HG02763 (cell line): ENCODE data around the gene SRGAP1.
"Not testable (repeated sequence)": the region's sequence is repeated elsewhere in the genome, so short reads cannot be mapped to it uniquely, and the experiment has no call there.

Source experiments
- ATAC-seq: cut with Tn5 transposase; IDR thresholded peaks from one replicate; pipeline ENCODE4 v1.9.1; 2021; ENCODE audit warnings: mild to moderate bottlenecking, moderate library complexity; ENCODE audit not compliant: unreplicated experiment

Gene SRGAP1

DNA sequence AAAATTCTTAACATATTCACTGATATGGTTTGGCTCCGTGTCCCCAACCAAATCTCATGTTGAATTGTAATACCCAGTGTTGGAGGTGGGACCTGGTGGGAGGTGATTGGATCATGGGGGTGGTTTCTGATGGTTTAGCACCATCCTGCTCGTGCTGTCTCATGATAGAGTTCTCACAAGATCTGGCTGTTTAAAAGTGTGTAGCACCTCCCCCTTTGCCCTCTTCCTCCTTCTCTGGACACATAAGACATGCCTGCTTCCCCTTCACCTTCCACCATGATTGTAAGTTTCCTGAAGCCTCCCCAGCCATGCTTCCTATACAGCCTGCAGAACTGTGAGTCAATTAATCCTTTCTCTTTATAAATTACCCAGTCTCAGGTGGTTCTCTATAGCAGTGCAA is 189.6 kb downstream of the SRGAP1 start:
- not testable (repeated sequence) for ATAC-seq

DNA sequence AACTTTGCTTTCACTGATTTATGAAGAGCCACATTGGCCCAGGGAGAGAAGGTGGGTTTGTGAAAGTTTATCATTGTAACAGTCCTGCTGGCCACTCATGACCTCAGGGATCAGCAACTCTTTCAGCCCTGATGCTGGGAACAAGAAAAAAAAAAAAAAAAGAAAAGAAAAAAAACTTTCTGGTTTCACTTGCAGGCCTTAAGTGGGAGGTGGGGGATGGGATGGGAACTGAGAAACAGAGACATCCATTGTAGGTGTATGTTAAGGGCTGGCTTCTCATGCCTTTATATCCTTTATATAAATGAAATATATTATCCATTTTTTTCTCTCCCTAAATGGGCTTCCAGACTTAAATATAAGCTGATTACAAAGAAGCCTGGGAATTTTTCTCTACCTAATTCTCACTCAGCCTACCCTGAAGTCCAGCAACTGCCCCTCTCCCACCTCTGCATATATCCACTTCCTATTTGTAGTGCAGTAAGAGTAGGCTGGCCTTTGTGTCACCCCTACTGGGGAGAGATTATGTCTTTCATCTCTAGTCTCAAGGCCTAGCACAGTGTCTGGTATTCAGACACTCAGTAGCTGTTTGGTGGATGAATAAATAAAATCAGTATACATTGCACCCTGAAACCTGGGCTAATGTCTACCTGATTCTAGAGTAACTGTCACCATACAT is 190.5 kb downstream of the SRGAP1 start:
- ATAC-seq: no peak

DNA sequence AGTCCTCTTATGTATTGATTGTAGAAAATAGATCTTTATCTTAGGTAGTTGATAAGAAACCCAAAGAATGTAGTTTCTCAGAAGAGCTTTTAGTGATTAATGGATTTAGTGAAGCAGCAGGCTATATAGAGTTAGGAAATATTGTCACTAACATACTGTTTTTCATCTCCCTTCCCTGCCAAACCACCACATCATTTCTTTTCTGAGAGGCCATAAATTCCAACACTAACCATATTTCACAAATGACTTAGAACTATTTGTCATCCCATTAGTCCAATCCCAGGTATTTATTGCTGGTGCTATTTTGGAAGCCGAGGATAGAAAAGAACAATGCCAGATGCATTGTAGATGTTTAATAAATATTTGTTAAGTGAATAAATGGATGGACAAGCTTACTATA is 191.9 kb downstream of the SRGAP1 start:
- ATAC-seq: no peak

DNA sequence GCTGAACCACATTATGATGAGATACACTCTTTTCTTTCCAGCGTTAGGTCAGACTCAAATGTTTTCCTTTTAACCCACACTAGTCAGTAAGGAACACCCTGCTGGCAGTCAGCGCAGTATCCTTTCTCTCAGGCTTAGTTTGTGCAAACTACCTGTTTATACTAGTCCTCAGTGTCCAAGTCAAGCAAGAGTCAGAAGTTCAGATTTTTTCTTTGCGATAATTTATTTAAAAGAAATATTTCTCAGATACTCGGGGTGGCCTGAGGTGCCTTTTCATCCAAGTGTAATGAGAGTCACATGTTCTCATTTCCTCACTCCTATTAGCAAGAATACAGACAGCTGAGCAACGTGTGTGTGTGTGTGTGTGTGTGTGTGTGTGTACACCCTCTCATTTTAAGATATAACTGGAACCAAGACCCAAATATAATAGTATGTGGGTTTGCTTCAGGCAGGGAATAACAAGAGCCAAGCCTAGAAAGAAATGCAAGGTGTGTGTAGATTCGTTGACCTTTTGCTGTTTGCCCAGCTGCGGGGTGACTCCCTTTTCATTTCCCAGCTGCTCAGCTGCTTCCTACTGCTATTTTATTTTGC is 194.9 kb downstream of the SRGAP1 start:
- no peak for ATAC-seq

DNA sequence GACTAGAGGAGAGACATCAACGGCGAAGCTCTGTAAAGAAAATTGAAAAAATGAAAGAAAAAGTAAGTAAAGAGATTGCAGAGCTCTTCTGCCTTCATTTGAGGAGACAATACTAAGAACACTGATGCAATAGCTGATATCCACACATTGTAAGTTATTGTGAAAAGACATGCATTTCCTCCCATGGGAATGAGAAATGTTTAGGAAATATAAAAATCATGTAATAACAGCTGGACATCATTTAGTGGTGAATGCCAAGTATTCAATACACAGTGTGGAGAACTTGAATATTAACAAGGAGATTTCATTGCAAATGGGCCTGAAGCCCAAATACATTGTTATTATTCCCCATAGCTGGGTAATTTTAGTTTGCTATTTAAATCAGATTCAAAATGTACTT is 198.4 kb downstream of the SRGAP1 start:
- ATAC-seq: no peak

DNA sequence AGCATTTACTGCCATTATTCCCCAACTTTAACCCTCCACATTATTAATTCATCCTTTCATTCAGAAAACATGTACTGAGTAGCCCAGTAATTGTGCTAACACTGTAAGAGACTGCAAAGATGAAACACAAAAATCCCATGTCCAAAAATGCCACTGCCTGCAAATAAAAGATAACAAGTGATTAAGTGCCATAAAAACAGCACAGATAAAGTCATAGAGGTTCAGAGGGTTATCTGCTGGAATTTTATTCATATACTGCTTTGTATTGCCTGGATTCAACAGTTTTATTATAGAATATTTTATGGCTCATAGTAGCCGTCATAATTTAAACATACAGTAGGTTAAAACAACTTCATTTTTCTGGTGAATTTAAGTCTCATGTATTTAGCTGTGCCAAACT is 199.7 kb downstream of the SRGAP1 start:
- ATAC-seq: no peak

DNA sequence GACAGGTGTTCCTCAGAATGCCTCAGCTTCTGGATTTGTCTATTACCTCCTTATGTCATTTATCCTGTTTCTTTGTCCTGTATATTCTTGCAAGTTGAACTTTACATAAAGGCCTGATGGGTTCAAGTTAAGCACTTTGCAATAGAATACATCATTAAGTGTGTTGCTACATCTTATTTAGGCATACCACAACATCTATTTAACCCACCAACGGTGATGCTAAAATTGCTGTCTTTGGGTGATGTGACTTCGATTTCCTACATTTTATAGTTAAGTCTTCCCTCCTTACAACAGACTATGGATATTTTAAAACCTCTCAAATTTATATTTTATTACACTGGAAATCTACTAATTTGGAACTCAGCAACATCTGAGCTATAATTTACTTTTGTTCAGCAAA is 206.6 kb downstream of the SRGAP1 start:
- ATAC-seq: no peak

DNA sequence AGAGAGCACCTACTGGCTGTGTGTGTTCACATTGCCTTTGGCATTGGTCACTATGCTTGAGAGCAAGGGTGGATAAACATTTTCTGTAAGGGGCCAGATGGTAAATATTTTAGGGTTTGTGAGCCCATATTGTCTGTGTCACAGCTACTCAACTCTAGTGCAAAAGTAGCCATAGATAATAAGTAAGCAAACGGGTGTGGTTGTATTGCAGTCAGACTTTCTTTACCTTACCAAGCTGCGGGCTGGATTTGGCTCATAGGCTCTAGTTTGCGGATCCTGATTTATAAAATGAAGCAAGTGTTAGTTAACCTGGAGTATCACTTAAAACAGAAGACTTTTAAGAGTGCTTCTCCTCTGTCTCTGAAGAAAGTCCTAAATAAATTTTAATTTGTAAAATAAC is 208.6 kb downstream of the SRGAP1 start:
- no peak for ATAC-seq

DNA sequence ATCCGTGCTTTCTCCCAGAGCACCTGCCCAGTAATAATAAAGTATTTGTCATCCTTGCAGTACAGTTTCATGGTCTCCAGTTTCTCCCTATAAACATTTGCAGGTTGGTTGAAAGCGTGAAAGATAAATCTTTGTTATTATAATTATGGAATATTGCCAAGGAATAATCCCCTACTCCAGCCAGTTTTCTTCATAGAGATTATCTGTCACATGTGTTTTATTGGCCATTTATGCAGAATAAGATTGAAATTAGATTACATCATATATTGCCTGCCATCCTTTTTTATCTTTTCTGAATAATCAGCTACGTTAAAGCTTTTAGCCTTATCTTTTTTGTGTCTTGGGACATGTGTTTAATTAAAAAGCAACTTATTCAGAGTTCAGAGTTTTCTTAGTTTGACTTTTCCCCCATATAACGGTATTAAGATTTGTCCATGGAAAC is 209.6 kb downstream of the SRGAP1 start:
- ATAC-seq: no peak

DNA sequence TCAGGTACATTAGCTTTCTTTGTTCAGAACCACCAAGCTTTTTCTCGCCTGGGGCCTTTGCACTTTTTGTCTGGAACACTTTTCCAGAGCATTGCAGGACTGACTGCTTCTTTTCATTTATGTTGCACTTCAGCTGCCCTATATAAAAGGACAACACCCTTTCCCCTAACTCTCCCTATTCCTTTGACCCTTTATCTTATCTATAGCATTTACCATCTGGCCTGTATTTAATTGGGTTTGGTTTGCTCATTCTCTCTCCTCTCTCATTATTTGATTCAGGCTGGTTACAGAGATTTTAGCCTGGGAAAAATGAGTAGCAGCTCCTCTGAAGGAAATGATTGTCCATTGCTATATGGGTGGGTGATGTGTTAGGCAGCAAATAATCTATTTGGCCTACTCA is 212.2 kb downstream of the SRGAP1 start:
- no peak for ATAC-seq

DNA sequence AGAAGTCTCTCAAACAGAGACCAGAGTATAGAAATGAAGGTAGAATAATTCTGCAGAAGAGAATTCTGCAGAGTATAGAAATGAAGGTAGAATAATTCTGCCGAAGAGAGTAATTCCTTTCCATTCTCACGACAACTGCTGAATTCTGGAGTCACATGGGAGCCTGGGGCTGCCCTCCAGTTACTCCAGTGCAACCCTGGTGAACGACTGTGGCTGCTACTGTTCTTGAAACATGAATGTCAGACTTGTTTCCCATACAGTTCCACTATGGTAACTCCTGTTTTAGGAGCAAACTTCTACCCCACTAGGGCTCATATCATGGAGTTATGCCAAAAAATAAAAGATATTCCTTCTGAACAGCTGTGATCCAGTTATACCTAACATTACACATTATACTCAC is 213.2 kb downstream of the SRGAP1 start:
- no peak for ATAC-seq

DNA sequence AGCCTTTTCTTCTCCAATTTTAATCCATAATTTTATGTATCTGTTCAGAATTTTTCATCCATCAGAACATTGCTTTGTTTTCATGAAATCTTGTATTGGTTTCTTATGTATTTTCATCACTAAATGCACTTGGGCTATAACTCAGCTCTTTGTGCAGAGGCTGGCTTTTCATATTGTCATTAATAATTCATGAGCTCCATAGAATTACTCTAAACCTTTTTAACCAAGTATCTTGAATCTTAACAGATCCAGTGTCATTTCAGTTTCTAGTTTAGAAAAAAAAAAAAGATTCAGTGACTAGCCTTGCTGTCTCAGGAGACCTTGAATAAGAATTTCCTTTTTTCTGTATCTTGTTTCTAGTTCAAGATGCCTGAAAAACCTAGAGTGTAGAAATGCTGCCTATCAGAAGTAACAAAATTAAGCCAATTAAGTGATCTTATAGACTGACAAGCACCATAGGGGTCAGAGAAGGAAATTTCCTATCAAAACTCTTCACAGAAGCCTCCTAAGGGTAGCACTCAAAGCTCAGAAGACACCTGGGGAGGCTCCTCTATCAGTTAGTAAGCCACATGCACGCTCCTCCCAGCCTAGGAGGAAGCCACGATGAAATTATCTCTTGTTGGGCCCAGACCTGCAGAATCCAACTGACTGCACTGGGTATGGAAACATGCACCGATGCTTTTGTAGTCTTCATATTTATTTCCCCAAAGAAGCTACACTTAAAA is 214.2 kb downstream of the SRGAP1 start:
- ATAC-seq: no peak

DNA sequence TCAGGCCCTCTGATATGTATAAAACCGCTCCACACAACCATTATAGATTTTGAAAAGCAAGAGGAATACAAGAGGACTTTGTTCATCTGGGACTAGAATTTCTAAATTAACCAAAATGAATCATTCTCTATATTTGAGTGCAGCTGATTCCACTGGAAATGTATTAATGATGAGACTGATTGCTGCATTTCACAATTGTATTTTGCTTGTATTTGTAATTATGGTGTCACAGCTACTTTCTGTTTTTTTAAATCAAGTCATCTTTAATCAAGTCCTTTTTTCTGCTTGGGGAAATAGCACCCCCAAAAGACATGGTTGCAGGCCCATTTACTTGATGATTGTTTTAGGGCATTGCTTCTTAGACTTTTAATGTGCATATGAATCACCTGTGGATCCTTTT is 215.2 kb downstream of the SRGAP1 start:
- no peak for ATAC-seq

DNA sequence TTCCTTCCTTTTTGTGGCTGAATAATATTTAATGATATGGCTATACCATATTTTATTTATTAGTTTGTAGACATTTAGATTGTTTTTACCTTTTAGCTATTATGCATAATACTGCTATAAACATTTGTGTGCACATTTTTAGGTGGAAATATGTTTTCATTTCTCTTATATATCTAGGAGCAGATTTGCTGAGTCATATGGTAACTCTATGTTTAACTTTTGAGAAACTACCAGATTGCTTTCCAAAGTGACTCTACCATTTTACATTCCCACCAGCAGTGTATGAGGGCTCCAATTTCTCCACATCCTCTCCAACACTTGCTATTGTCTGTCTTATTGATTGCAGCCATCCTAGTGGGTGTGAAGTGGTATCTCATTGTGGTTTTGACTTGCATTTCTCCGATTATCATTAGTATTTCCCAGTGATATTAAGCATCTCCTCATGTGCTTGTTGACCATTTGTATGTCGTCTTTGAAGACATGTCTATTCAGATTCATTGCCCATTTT is 217.4 kb downstream of the SRGAP1 start:
- no peak for ATAC-seq

DNA sequence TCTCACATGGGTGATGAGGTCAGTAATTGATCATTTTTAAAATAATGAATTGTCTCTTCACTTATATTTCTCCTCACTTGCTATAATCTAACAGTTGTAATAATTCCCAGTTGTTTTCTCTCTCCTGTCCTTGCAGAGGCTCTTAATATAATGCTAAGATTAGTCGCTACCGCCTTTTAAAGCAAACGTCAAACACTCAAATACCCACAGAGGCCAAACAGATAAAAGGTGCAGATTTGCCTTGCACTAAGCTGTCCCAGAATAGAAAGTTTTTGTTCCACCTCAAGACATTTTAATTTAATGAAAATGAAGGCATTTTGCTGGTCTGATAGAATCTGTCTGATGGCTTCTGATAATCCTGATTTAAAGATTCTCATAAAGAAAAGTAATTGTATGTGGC is 218.6 kb downstream of the SRGAP1 start:
- ATAC-seq: no peak

DNA sequence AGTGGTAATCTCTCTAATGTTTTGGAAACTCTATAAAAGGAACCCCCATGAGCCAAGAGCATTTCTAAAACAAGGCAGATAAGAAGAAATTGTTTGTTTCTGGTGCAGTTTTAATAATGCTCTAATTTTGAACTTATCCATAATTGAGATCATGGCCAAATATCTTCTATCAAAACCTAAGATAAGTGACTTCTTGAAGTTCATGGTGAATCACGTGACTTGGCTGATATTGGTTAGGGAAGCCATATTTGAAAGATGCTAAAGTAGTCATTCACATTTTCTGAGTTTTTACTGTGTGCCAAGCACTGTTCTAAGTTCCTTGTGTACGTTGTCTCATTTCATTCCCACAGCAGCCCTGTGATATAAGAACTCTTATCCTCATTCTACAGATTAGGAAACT is 219.7 kb downstream of the SRGAP1 start:
- no peak for ATAC-seq

DNA sequence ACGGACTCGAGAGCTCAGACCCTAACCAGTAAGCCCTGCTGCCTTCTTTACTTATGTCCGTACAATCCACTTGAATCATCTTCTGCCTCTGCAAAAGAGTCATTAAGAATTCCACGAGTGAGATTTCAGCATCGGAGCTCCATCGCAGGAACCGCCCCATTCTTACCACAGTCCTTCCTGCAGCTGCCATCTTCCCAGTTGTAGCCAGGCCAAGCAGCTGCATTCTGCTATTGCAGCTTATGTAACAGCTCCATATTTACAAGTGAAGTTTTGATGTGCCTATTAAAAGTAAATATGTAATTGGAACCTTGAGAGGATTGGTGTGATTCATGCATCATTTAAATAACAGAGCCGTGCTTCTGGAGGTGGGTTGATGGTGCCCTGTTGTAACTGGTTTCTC is 220.2 kb downstream of the SRGAP1 start:
- ATAC-seq: no peak

DNA sequence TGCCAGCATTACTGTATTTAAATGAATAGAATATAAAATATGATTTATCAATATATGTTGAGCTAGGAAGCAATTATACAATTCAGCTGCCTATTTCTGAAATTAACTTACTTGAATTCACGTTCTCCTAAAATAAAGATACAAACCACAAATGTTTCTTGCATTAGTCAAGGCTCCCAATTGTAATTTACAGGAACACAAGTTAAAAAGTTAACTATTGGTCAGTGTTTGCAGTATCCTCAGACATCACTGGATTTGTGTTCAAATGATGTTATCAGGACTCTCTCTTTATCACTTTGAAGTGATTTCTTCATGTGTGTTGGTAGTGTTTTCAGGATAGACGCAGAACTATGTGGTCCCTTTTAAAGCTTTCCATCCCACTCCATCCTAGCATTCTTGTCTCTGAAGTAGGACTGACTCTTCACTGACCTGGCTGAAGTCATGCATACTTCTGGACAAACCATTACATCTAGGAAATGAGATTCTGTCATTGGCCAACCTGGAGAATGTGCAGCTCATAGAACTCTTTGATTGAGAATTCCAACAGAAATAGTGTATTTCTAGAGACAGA is 221.5 kb downstream of the SRGAP1 start:
- ATAC-seq: no peak

DNA sequence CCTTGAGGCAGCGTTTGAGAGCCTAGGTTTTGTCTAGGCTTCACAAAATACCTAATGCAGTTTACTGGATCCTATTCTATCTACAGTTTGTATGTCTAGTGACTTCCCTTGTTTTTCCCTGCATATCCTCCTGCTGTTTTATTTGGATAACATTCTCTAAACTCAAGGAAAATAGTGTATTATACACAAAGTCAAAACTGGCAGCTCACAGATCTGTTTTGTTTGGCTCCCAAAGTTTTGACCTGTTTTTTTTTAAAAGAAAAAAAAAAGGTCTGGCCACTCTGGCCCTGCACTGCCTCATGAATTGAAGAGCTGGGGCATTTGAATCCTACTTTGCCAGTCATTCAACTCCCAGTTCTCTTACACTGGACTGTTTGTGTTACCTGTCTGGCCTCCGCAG is 222.3 kb downstream of the SRGAP1 start:
- ATAC-seq: no peak

DNA sequence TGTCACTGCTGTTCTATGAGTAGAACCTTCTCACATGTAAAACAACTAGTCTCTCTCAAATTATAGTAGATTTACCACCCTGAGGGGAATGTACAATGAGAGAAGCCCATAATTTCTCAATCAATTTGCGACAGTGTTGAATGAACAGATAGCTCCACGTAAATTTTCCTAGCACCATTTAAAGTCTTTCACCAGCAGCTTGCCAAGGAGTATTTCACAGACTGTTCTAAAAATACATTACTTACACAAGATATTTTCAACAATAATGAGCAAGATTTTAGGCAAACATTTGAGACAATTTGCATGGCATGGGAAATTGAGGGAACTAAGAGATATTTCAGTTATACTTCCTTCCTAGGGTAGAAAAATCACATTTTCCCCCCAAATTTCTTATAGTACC is 226.0 kb downstream of the SRGAP1 start:
- ATAC-seq: no peak

DNA sequence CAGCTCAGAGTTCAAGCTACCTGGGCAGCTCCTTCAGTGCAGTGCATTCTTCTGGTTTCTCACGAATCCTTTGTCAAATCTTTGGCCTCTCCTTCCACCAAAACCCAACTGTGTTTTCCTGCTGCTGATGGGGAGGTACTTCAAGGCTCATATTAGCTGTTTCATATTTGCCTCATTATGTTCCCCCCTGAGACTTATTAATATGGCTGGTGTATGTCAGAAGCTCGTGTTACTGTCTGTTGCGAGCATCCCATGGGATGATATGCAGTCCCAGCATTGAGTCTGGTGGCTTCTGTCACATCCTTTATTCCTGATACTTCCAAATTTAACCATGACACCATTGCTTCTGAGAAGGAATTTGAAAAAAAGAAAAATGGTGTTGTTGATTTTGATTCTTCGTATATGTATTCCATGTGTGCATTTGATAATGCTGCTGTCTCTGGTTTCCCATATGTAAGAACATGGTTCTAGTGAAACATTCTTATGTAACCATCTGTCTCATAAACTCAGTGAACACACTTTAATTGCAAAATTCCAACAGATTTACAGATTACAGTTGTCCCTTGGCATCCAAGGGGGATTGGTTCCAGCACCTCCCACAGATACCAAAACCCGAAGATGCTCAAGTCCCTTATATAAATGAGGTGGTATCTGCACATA is 228.5 kb downstream of the SRGAP1 start:
- no peak for ATAC-seq
